HG02798 (cell line): ENCODE results near the gene PSMB2.
A peak's percentile ranks its signal among the peaks of the same experiment; 100 is the strongest.

ENCODE experiments used
- ATAC-seq: cut with Tn5 transposase; IDR thresholded peaks from one replicate; pipeline ENCODE4 v1.9.1; 2021; ENCODE audit warnings: mild to moderate bottlenecking; ENCODE audit not compliant: unreplicated experiment, poor library complexity

PSMB2 gene

GRCh38 chr1:35574655-35575415, 66.5 kb downstream of the PSMB2 start:
- no peak for ATAC-seq

- no peak for ATAC-seq
These were observed 67.1 kb downstream of the PSMB2 start for GRCh38 chr1:35574125-35574654.

GRCh38 chr1:35573198-35574124, 67.9 kb downstream of the PSMB2 start, which contains the start of gene TFAP2E:
Gene TFAP2E (plus strand): TSS chr1:35573314. CDS start chr1:35573578, 264 bp downstream.
- ATAC-seq: no peak

- ATAC-seq: no peak
These were observed 69.0 kb downstream of the PSMB2 start for GRCh38 chr1:35572296-35572695.

GRCh38 chr1:35571263-35571662, 70.1 kb downstream of the PSMB2 start:
- no peak for ATAC-seq

GRCh38 chr1:35570589-35571137, 70.7 kb downstream of the PSMB2 start:
- no peak for ATAC-seq

- ATAC-seq: no peak
These were observed 71.4 kb downstream of the PSMB2 start for GRCh38 chr1:35569936-35570335.

- ATAC-seq: peak; percentile 53
These were observed 72.3 kb downstream of the PSMB2 start for GRCh38 chr1:35568975-35569395.

GRCh38 chr1:35567947-35568558, 73.3 kb downstream of the PSMB2 start:
- ATAC-seq: no peak

GRCh38 chr1:35565742-35566133, 75.6 kb downstream of the PSMB2 start:
- ATAC-seq: no peak

- no peak for ATAC-seq
These were observed 76.2 kb downstream of the PSMB2 start for GRCh38 chr1:35564884-35565741.

- ATAC-seq: peak; percentile 42
These were observed 77.1 kb downstream of the PSMB2 start for GRCh38 chr1:35564037-35564883.

- no peak for ATAC-seq
These were observed 78.2 kb downstream of the PSMB2 start for GRCh38 chr1:35563166-35563565.

GRCh38 chr1:35561972-35562680, 79.2 kb downstream of the PSMB2 start:
- ATAC-seq: no peak

- ATAC-seq: no peak
These were observed 79.9 kb downstream of the PSMB2 start for GRCh38 chr1:35561297-35561971.

GRCh38 chr1:35560256-35561225, 80.8 kb downstream of the PSMB2 start:
- no peak for ATAC-seq
